ENCODE data around the gene AK2. TPM values are rescaled to one million over a fixed set of nuclear protein-coding genes. Genes with fewer than 3 reads are reported as not detected.

AK2 gene
- total RNA-seq, 1 experiment from 2014 or later: 191 TPM

DNA sequence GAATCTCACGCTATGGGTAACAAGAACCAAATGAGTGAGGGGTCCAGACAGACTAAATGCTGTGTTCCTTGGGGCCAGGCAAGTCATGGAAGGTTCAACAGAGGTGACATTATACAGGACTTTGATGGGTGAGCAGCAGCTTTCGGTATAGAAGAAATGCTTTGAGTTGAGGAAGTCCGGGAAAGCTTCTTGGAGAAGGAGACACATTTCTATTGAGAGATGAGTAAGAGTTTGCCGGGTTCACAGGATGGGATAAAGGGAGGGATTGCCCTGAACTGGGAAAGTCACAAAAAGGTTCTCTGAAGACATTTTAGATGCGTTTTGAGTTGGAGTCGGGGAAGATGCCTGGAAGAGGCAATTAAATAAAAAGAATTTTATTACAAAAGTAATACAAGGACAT lies 43.7 kb upstream of the AK2 start:
- Histone ChIP-seq H3K9me2 (ENCODE audit: insufficient read depth) (no peaks in the 10 kb centered on the region), H3K27me3 (ENCODE audit: insufficient read depth, low read depth) (no peaks in the 10 kb centered on the region), H3K9me3 (ENCODE audit: insufficient read depth, low read depth) (no peaks in the 10 kb centered on the region), H3K27ac (no peak overlapping the region), H3K36me3 (ENCODE audit: low read depth) (no peaks in the 10 kb centered on the region), H3K79me2 (ENCODE audit: low read depth) (no peaks in the 10 kb centered on the region), H2AFZ (peak overlapping the region; percentile 85), H3K4me1 (replicated peaks; ENCODE audit: insufficient read depth) (peaks cover 9% of the 10 kb centered on the region), H4K20me1 (ENCODE audit: insufficient read depth) (no peaks in the 10 kb centered on the region), H3K4me3 (peak overlapping the region; percentile 66), H3F3A (ENCODE audit: insufficient read depth, low read depth) (no peaks in the 10 kb centered on the region), H3K4me2 (peak overlapping the region; percentile 80)
- TF ChIP-seq EZH2 (IDR thresholded peaks at IDR 0.05; ENCODE audit: low read depth): no peak
- TF ChIP-seq, protein P1, sequence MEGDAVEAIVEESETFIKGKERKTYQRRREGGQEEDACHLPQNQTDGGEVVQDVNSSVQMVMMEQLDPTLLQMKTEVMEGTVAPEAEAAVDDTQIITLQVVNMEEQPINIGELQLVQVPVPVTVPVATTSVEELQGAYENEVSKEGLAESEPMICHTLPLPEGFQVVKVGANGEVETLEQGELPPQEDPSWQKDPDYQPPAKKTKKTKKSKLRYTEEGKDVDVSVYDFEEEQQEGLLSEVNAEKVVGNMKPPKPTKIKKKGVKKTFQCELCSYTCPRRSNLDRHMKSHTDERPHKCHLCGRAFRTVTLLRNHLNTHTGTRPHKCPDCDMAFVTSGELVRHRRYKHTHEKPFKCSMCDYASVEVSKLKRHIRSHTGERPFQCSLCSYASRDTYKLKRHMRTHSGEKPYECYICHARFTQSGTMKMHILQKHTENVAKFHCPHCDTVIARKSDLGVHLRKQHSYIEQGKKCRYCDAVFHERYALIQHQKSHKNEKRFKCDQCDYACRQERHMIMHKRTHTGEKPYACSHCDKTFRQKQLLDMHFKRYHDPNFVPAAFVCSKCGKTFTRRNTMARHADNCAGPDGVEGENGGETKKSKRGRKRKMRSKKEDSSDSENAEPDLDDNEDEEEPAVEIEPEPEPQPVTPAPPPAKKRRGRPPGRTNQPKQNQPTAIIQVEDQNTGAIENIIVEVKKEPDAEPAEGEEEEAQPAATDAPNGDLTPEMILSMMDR (conservative IDR thresholded peaks at IDR 0.05): no peak
- CTCF ChIA-PET: interaction anchor here (1.0 kb wide), 2 partner anchors 18 to 368 kb away, joined by 3 to 4 read pairs; no protein-coding TSS in a partner anchor
- BruUV-seq (replicated peaks): TSS peak; percentile 81
- no peak for DNase-seq
- intact Hi-C loops (cut with micrococcal nuclease; ENCODE audit: unreplicated experiment): loop anchor here (5.0 to 10.0 kb wide), 2 partner anchors 148 to 366 kb away; no protein-coding TSS in a partner anchor
- POLR2A ChIA-PET (ENCODE audit: unreplicated experiment): interaction anchor here (0.7 kb wide), 1 partner anchor 351 kb away, joined by 7 read pairs; no protein-coding TSS in a partner anchor

DNA sequence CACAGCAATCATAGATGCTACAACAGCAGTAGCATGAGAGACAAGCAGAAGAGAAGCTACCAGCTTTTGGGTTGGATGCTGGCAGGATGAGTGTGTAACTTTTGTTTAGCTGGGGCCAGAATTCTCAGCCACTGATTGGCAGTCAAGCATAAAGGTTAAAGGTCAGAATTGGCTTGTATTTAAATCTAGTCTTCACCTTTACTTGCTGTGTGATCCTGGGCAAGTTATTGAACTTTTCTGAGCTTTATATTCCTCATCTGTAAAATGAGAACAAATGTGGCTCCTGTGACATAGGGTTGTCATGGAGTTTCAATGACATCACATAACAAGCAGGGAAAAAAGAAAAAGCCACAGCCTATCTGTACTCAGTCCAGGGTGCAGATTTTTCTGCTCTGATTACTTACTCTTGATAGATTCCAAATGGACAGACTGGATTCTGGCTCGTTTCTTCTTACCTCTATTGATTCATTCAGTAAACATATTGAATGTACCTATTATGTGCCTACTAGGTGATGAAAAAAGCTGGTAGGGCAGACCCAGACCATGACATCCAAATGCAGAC lies 41.4 kb upstream of the AK2 start:
- no peak overlapping the region for H3K27ac ChIP-seq
- no peak overlapping the region for H3K4me3 ChIP-seq
- ChIA-PET POLR2A (ENCODE audit: unreplicated experiment) (interaction anchor here (0.7 kb wide), 1 partner anchor 140 kb away, joined by 5 read pairs; no protein-coding TSS in a partner anchor), CTCF (no interaction called here)
- intact Hi-C loops (cut with micrococcal nuclease; ENCODE audit: unreplicated experiment): no loop called here
- no peaks in the 10 kb centered on the region for H3K27me3 ChIP-seq (ENCODE audit: insufficient read depth, low read depth)
- no peak for DNase-seq
- no peaks in the 10 kb centered on the region for H3K79me2 ChIP-seq (ENCODE audit: low read depth)
- no peaks in the 10 kb centered on the region for H3K9me2 ChIP-seq (ENCODE audit: insufficient read depth)
- no peaks in the 10 kb centered on the region for H3K9me3 ChIP-seq (ENCODE audit: insufficient read depth, low read depth)
- peaks cover 9% of the 10 kb centered on the region for H3K4me1 ChIP-seq (replicated peaks; ENCODE audit: insufficient read depth)
- BruUV-seq (replicated peaks): no TSS peak
- no peaks in the 10 kb centered on the region for H4K20me1 ChIP-seq (ENCODE audit: insufficient read depth)
- H3F3A ChIP-seq (ENCODE audit: insufficient read depth, low read depth): no peaks in the 10 kb centered on the region; the same call in 1 of the 2 replicates
- no peaks in the 10 kb centered on the region for H3K36me3 ChIP-seq (ENCODE audit: low read depth)
- no peak for TF ChIP-seq EZH2 (IDR thresholded peaks at IDR 0.05; ENCODE audit: low read depth)
- TF ChIP-seq, protein P1 (conservative IDR thresholded peaks at IDR 0.05): no peak
- H2AFZ ChIP-seq: no peak overlapping the region
- no peak overlapping the region for H3K4me2 ChIP-seq

DNA sequence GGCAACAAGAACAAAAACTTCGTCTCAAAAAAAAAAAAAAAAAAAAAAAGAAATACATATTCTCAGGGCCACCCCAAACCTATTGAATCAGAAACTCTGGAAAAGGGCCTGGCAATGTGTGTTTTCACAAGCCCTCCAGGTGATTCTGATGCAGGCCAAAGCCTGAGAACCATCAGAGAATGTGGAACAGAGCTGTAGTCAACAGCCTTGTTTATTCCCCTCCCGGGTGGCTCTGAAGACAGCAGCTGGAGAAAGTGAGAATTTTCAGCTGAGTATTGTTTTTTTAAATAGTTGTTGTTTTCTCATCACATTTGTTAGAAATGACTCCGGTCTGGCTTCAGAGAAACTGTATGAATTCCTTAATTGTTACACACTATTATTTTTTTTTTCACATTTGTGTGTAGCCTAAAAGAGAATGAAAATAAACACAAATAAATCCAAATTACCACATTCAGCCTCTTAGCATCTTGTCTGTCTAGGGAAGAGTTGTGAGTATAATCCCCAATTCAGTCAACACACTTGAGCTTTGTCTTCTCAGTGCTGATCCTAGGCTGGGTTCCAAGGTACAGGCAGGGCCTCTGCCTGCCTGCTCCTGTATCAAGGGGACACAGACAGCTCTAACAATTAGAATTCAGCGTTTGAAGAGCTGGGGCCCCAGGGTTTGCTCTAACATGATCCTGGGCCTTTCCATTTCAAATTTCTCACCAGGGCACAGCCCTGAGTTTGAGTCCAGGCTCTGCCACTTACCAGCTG lies 37.7 kb upstream of the AK2 start:
- no peaks in the 10 kb centered on the region for H3K9me2 ChIP-seq (ENCODE audit: insufficient read depth)
- CTCF ChIA-PET: interaction anchor here (0.7 kb wide), 1 partner anchor 21 kb away, joined by 10 read pairs; no protein-coding TSS in a partner anchor
- no peaks in the 10 kb centered on the region for H4K20me1 ChIP-seq (ENCODE audit: insufficient read depth)
- H3K9me3 ChIP-seq (ENCODE audit: insufficient read depth, low read depth): no peaks in the 10 kb centered on the region
- H3K4me1 ChIP-seq (replicated peaks; ENCODE audit: insufficient read depth): no peaks in the 10 kb centered on the region
- POLR2A ChIA-PET (ENCODE audit: unreplicated experiment): interaction anchor here (0.6 to 0.7 kb wide), 3 partner anchors 19 to 144 kb away, joined by 5 to 10 read pairs (median 7); no protein-coding TSS in a partner anchor
- no peaks in the 10 kb centered on the region for H3K27me3 ChIP-seq (ENCODE audit: insufficient read depth, low read depth)
- no peak for DNase-seq
- no peaks in the 10 kb centered on the region for H3K36me3 ChIP-seq (ENCODE audit: low read depth)
- intact Hi-C loops (cut with micrococcal nuclease; ENCODE audit: unreplicated experiment): no loop called here
- H3K4me2 ChIP-seq: no peak overlapping the region
- BruUV-seq (replicated peaks): no TSS peak
- no peak overlapping the region for H2AFZ ChIP-seq
- H3K4me3 ChIP-seq: no peak overlapping the region
- H3K27ac ChIP-seq: no peak overlapping the region
- H3F3A ChIP-seq (ENCODE audit: insufficient read depth, low read depth): no peaks in the 10 kb centered on the region; the same call in 1 of the 2 replicates
- H3K79me2 ChIP-seq (ENCODE audit: low read depth): no peaks in the 10 kb centered on the region
- TF ChIP-seq EZH2 (IDR thresholded peaks at IDR 0.05; ENCODE audit: low read depth): no peak
- TF ChIP-seq, protein P1 (conservative IDR thresholded peaks at IDR 0.05): no peak
